ENCODE measurements around the gene MYO9B.

- no peak for TF ChIP-seq CTCF (IDR thresholded peaks at IDR 0.05; ENCODE audit: insufficient read depth, low read length, poor library complexity, severe bottlenecking)
- TF ChIP-seq EZH2phosphoT487 (conservative IDR thresholded peaks at IDR 0.05; ENCODE audit: low read length) = no peak
These were observed 14.4 kb upstream of the MYO9B start for GRCh38 chr19:17061205-17061604.
